Measurements from ENCODE around the gene GABRR2.

Gene GABRR2

DNA sequence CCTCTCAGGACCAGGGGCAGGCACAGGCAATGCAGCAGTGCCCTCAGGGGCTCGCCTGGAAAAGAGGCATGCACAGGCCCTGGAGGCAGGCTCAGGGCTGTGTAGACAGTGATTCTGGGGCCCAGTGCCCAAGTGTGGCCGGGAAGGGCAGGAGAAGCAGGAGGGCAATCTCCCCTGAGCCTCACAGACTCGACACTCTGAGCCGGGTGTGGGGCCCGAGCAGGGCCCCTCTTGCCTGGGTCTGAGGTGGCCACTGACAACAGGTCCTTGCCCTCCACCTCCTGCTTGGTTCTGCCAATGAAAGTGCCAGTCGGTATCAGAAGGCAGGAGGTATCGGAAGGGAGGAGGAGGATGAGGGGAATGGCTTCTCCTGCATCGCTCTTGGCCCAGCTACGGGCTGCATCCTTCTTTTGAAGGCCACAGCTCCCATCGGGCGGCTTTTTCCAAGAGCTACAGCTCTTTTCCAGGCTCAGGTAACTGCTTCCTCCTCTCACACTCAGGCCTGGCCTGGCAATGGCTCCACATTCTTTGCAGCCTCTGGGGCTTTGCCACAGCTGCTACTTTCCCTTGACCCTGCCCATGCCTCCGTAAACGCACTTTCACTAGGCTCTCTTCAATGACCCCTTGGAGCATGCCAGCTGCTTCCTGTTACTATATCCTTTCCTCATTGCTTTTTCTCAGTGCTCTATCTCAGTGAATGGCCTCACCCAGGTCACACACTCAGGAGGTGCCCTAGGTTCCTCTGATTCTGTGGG lies 24.5 kb downstream of the GABRR2 start:
- DNase-seq, result no peak

- no peak for DNase-seq
Observed at GRCh38 chr6:89289710-89290109, 25.4 kb downstream of the GABRR2 start.

DNA sequence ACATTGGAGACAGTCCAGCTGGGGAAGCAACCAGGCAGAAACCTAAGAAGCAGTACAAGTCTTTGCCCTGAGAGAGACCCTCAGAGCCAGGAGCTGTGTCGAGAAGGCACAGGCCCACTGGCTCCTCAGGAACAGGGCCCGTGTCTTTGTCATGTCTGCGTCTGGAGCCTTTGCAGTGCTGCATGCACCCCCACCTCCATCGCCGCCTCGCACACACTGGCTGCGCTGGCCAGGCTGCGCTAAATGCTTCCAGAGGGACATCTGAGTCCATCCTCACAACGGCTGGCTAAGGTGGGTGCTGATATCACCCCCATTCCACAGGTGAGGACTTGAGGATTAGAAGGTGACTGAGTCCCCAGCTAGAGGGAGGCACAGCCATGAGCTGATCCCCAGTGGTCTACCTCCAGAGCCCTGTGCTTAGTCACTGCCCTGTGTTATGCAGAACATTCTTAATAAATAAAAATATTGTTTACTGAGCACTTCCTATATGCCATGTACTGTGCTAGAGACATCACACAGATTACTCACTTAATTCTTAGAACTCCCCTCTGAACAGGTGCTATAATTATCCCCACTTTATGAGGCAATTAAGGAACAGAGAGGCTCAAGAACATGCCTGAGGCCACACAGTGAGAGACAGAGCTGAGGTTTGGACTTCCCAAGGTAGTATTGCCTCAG lies 27.6 kb downstream of the GABRR2 start:
- no peak for DNase-seq

DNA sequence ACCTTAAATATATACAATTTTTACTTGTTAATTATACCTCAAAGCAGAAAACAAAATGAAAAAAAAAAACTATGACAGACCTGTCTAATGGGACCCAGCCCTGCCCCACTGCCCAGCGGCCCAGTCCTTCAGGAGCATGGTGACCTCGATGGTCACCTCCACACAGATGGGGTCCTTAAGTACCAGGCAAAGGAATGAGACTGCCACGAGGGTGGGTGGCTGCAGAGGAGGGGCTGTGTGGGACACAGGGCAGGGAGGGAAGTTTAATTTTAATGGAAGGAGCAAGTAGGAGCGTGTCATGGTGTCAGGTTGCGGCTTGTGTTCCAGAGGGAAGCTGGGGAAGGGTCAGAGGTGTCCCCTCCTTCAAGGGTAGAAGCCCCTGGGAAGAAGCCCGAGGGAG lies 28.6 kb downstream of the GABRR2 start:
- no peak for DNase-seq

GRCh38 chr6:89284963-89285735 lies 29.9 kb downstream of the GABRR2 start:
- DNase-seq, result no peak

GRCh38 chr6:89284081-89284480 lies 31.0 kb downstream of the GABRR2 start:
- no peak for DNase-seq

DNA sequence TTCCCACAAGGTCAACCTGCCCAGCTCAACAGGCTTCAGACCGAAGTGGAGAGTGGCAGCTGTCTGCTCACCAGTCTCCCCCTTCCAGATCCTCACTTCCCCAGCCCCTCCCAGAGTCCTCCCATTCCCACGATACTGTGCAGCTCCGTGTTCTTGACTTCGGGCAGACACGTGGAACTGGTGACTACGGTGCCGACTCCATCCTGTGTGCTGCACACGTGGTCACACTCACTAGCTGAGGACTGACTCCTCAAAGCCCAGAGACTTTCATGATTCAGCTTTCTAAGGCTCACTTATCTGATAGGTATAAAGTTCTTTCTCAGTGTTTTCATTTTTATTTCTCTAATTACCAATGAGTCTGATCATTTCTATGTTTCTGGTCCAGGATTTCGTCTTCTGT lies 32.4 kb downstream of the GABRR2 start:
- no peak for DNase-seq

DNA sequence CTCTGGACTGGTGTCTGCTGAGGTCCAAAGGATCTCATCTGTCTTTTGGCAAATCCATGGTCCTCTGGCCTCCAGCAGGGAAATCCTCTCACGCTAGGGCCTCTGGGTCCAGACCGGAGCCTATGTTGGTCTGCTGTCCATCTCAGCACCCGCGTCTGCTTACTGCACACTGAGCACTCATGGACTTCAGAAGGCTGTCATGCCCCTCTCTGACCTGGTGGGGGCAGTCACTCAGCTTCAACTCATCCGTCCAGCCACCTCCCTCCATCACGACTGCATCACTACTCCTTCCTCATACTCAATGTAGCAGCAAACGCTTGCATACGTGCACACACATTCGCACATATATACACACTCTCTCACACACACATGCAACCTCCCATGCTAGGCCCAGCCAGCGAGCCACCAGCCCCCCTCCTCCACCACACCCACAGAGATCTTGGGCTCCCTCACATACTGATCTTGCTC lies 33.3 kb downstream of the GABRR2 start:
- DNase-seq, result no peak

GRCh38 chr6:89278956-89279355 lies 36.1 kb downstream of the GABRR2 start:
- DNase-seq, result no peak

DNA sequence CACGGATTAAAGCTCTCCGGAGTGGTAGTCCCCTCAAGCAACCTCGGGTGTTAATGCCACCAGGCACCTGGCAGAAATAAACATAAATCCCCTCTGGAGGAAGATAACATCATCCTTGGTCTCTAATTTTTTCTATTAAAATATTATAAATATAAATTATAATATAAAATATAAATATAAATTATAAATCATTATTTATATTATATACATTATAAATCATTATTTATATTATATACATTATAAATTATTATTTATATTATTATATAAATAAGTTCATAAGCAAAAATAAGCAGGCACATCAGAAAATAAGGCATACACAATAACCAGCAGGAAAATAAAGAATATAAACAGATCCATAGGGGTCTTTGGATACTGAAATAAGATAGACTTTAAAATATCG lies 39.2 kb downstream of the GABRR2 start:
- no peak for DNase-seq

GRCh38 chr6:89273816-89274215 lies 41.3 kb downstream of the GABRR2 start:
- no peak for DNase-seq

- DNase-seq, result no peak
Observed at GRCh38 chr6:89272596-89272995, 42.5 kb downstream of the GABRR2 start.

GRCh38 chr6:89270951-89271721 lies 44.0 kb downstream of the GABRR2 start:
- no peak for DNase-seq

GRCh38 chr6:89269981-89270380 lies 45.1 kb downstream of the GABRR2 start:
- no peak for DNase-seq

- DNase-seq, result no peak
Observed at GRCh38 chr6:89269252-89269651, 45.8 kb downstream of the GABRR2 start.

GRCh38 chr6:89268776-89269175 lies 46.3 kb downstream of the GABRR2 start:
- DNase-seq, result no peak

GRCh38 chr6:89267918-89268317 lies 47.2 kb downstream of the GABRR2 start:
- no peak for DNase-seq

- no peak for DNase-seq
Observed at GRCh38 chr6:89264296-89264695, 50.8 kb downstream of the GABRR2 start.

GRCh38 chr6:89260832-89261231 lies 54.3 kb downstream of the GABRR2 start:
- peak; percentile 56 for DNase-seq

- no peak for DNase-seq
Observed at GRCh38 chr6:89260310-89260709, 54.8 kb downstream of the GABRR2 start.

DNA sequence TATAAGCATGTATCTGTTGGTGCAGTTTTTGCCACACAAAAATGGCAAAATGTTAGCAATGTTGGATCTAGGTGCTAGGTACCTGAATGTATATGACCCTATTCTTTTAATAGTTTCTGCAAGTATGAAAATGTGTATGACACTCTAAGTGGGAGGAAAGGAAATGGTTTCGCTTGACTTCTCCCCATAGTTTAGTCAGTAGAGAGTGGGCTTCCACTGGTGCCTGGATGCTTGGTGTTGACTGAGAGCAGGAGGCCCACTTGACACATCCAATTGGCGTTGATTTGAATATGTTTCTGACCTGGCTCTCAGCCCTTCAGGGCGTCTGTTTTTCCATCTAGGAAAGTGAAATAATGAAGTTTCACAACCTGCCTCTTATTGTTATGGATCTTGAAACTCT lies 56.2 kb downstream of the GABRR2 start:
- no peak for DNase-seq

GRCh38 chr6:89257781-89258180 lies 57.3 kb downstream of the GABRR2 start:
- DNase-seq, result no peak

DNA sequence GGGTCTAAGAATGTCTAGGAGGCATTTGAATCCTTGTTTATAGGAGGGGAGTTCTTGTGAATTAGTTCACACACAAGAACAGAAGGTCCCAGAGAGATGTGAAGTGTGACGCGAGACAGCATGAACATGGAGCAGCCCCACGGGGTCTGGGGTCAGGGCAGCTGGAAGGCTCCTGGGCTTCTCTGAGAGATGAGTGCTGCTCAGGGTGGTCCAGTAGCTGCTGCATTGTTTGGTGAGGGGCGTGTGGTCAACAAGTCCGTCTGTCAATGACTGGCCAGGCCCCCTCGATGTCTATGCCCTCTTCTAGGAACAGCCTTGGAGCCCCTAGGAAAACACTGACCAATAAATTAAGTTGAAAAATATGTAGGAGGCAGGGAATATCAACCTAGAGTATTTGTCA lies 57.8 kb downstream of the GABRR2 start:
- DNase-seq, result no peak
